Stimulated activated CD8-positive, alpha-beta memory T cell treated with anti-CD3 and anti-CD28 coated beads, Interleukin-7, amount 100 ng/mL, for 4 hours (primary cell): ENCODE measurements around the gene RASA3.

Source experiments
- DNase-seq, 2 donors: peaks; one replicate each; pipeline ENCODE4 v3.0.0-alpha.2; 2020; ENCODE audit warnings: low read depth in 2 of 2

Gene RASA3

DNA sequence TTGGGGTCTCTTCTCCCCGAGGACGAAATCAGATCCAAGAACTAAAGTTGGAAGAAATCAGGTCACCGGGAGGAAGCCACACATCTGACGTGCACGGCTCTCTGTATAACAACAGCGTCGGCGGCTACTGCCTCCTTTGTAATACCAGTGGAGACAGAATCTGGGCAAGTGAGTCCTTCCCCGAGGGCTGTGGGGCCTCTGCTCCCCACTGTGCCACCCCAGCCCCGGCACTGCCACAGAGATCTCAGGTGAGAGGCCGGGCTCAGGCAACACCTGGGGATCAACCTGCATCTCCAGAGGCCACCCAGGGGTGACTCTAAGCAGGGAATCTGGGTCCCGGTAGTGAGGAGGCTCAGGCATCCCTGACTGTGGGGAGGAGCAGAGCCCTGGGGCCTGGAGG is 124.9 kb downstream of the RASA3 start:
- no peak for DNase-seq

DNA sequence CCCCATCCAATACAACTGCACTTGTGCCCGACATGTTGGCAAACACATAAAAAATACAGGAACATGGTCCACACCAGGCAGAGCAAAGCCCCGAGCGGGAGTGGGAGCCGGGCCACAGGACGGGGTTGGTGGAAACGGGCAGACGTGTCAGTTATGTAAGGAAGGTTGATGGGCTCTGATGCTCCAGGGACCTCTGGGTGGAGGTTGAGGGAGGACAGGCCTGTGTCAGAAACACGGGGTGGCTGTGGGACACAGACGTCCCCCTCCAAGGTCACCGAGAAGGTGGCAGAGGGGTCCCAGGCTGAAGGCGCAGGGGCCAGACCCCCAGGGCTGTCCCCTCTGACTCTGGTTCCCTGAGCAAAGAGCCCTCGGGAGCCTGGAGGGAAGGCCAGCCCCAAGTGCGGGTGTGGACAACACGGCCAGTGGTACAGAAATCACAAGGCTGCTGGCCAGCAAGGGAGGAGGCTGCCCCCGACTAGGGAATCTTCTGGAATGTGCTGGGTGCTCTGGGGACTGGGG is 127.2 kb downstream of the RASA3 start:
- DNase-seq, result no peak

DNA sequence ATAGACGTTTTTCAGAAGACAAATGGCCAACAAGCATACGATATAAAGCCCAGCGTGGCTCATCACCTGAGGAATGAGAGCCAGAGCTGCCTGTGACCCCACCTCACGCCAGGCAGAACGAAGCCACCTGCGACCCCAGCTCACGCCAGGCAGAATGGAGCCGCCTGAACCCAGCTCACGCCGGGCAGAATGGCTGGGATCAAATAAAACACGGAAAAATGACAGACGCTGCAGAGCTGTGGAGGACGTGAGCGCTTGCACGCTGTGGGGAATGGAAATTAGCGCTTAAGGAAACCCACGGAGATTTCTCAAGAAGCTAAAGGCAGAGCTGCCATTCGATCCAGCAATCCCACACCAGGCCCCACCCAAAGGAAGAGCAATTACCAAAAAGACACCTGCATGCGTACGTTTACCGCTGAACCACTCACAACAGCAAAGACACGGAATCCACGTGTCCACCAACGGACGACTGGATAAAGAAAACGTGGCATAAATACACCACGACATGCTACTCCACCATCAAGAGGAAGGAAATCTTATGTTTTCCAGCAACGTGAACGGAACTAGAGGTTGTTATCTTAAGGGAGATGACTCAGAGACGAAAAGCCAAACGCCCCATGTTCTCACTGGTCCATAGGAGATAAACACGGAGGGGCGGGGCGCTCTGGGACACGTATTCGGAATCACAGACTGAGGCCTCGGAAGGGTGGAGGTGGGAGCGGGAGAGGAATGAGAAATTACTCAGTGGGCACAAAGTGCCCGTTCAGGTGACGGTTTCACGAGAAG is 127.8 kb downstream of the RASA3 start:
- no peak for DNase-seq

DNA sequence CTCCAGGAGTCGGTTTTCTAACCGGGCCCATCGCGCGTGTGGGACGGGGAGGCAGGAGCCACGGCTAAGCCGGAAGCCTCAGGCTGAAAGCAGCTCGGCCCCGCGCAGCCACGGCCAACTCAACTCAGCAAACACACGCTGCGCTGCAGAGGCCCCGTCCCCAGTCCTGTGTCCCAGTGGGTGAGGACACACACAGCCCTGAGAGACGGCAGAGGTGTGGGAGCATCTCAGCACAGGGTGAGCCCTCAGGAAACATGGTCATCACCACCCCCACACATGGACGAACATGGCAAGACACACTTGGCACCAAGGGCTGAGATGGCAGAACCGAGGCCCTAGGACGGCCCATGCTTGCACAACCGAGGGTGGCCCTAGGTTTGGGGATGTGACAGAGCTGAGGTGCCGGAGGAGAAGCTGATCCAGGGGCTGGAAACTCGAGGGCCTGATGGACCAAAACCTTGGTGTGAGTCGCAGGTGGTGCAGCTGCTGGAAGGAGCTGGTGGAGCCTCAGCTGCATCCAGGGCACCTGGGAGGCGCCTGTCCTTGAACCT is 129.6 kb downstream of the RASA3 start:
- DNase-seq, result no peak

DNA sequence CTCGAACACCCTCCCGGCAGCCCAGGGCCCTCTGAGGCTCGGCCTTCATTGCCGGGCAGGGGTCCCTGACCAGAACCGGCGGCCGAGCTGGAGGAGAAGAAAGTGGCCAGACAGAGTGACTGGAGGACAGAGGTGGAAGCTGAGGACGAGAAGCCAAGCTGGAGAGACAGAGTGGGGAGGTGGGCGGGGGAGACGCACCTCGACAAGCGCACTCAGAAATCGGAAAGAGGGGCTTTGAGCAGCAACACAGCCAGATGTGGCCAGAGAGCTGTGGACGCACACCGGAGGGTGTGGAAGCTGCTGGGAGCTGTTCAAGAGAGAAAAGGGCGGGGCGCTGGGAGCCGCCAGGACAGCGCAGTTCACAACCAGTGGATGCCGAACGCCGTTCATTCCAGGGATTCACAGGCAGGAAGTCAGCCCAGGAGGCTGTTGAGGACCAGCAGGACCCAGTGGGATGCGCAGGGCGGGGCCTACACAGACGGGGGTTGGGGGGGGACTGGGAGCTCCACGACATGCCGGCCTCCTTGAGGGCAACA is 130.3 kb downstream of the RASA3 start:
- no peak for DNase-seq

DNA sequence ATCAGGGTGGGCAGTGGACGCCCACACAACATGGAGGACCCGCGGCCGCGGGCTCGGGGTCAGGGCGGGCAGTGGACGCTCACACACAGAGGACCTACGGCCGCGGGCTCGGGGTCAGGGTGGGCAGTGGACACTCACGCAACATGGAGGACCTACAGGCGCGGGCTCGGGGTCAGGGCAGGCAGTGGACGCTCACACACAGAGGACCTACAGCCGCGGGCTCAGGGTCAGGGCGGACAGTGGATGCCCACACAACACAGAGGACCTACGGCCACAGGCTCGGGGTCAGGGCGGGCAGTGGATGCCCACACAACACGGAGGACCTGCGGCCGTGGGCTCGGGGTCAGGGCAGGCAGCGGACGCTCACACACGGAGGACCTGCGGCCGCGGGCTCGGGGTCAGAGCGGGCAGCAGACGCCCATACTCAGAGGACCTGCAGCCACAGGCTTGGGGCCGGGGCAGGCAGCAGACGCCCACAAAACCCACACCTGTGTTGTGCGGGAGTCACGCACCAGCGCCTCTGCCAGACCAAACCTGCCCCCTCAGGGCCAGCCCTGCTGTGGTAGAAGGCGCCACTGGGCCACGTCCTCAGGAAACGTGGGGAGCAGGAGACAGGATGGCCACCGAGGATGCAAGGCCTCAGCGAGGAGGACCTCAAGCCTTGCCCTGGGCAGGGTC is 131.0 kb downstream of the RASA3 start:
- no peak for DNase-seq

DNA sequence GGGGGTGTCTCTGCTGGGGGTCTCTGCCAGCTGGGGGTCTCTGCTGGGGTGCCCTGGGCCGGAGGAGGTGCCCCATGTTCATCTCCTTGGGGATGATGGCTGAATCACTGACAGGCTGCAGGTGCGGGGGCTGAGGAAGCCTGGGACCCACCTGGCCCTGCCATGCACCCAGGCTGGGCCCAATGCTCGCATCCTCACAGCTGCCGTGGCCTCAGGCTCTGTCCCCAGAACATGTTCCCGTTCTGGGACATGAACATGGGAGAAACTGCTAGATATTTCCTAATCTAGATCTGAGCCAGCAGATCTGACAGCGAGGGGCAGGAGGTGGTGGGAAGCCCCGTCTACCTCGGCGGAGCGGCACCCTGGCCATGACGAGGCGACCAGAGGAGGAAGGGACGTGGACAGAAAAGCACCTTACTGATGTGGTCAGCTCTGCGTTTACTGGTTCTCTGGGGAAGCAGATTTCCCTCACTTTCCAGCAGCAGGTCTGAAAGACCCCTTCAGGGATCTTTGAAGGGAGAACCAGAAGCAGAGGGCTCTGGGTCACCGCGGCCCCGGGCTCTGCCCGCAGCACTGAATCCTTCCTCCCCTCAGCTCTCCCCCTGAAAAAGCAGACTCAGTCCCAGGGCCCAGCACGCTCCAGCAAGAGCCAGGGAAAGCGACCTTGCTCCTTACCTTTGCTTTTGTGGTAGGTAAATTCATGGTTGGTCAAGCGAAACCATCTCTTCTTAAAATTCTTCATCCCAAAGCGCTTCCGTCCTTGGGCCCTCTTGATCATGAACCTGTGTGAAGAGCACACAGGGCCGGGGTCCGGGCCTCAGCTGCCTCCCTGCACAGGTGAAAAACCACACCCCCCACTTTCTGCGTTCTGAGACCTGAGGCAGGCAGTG is 132.0 kb downstream of the RASA3 start:
- no peak for DNase-seq

DNA sequence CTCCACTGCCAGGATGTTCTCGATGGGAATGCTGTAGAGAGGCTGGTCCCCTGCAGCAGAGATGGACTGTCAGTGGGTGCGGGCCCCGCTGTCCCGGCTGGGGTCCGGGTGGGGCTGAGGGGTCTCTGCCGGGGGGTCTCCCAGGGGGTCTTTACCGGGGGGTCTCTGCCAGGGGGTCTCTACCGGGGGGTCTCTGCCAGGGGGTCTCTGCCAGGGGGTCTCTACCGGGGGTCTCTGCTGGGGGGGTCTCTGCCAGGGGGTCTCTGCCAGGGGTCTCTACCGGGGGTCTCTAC is 132.9 kb downstream of the RASA3 start:
- DNase-seq, result no peak

DNA sequence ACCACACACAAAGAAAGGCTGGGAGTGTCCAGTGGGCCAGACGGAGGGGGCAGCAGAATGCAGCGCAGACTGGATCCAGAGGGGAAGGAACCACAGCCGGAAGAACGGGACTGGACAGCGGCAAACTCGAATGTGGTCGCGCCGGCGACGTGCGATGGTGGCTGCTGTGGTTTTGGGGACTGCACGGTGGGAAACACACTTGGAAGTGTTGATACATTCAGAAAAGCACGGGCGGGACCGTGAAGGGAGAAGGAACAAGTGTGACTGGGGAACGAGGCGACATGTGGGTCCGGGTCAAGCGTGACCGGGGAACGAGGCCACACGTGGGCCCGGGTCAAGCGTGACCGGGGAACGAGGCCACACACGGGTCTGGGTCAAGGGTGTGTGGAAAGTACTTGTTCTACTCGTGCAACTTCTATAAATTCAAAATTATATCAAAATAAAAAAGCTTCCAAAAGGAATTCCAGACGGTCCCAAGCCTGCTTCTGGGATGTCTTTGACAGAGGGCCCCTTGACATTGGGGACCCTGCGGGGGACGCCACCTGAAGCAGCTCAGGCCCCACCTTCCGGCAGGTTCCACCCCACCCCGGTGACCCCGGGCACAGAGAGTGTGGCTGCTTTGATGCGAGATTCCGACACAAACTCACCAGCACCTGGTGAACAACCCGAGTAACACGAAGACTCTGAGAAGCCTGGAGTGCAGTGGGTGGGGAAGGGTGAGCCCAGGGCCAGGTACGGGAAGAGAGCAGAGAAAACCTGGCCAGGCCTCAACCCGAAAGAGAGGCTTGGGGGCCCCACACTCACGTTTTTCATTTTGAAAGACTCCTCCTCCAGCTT is 133.4 kb downstream of the RASA3 start:
- DNase-seq, result no peak

DNA sequence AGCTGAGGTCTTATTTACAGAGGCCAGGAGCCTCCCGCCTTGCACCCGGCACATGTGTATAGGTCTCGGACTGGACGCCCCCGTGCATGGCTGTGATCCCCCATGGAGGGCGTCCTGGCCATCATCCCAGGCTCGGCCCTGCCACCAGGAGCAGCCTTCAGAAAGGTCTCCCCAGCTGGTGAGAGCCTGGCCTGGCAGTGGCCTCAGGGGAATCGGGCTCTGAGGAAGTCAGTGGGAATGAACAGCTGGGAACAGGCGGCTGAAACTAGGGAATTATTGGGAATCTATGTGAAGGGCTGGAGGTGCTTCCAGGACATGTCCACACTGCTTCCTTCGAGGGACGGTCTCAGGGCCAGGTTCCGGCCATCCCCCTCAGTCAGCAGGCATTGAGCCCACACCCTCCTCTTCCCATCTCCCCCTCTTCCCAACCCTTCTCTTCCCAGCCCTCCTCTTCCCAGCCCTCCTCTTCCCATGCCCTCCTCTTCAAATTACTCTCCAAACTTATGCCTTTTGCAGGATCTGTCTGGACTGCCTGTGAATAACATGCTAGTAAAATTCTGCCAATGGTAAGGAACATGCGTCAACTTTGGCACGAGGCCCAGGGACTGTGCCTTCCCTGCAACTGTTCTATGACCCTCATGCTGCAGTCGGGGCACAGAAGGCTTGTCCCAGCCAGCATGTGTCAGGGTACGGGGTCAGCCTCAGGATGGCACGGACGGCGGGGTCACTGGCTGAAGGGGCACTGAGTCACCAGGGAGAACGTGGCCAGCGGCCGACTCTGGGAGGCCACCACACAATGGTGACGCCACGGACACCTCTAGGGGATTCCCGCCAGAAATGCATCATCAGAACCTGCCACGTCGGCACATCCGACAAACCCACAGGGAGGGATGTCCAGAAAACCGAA is 134.3 kb downstream of the RASA3 start:
- DNase-seq, result no peak

DNA sequence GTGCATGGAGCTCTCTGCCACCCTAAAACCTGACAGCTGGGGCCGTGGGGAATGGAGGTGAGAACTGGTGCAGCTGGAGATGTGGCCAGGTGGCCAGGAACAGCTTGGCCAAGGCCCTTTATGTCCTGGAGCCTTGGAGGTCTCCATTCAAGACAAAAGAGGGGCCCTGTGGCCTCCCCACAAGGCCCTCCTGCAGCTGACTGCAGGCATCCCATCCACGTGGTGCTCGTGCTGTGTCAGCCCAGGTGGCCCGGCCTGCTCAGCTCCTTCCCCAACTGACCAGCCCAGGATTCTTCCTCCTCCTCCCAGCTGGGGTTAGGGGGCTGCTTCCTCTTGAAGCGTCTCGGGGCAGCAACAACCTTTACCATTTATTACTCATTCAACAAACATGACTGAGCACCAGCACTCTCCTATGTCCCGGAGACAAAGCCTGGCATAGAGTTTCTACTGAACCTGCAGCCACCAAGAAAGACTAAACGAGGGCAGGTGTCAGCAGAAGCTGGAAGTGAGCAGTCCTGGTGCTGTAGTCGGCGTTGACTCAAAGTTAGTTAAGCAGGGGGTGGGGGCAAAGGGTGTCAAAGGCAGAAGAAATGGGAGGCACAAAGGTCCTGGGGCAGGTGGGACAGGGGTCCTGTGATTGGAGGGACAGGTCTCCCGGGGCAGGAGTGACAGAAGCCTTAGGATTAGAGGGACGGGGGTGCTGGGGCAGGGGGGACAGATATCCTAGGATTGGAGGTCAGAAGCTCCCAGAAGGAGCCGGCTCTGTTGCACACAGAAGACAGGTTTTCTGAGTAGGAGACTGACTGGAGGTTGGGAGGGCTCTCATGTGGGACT is 135.3 kb downstream of the RASA3 start:
- no peak for DNase-seq

DNA sequence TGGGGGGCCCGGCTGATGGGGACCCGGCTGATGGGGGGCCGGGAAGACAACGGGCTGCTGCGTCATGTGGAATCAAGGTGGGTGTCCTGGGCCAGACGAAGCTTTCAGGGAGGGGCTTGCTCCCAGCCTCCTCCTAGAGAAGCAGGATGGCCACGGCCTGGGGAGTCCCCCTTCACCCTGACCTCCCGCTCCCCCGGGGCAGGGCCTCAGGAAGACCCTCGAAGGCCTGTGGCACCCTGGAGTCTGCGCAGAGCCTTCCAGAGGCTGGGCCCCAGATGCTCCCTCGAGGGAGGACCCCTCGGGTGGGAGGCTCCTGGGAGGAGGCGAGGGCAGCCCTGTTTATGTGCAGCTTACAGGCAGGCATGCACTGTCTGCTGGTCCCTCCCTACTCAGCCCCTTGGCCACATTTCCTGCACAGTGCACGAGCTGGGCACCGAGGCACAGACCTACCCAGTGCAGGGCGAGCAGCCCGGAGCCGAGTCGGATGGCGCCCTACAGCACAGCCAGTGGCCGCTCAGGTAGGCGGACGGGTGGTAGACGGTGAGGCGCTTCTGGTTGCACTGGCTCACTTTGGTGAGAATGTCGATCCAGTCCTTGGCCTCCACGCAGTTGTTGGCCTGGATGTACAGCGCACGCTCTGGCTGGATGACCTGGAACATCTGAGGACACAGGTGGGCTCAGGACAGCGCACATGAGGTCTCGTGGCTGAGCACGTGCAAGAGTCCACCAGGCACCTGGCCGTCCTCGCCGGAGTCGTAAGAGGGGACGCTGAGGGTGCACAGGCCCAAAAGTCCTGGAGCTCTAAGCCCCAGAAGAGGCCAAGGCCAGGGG is 136.1 kb downstream of the RASA3 start:
- DNase-seq, result no peak

DNA sequence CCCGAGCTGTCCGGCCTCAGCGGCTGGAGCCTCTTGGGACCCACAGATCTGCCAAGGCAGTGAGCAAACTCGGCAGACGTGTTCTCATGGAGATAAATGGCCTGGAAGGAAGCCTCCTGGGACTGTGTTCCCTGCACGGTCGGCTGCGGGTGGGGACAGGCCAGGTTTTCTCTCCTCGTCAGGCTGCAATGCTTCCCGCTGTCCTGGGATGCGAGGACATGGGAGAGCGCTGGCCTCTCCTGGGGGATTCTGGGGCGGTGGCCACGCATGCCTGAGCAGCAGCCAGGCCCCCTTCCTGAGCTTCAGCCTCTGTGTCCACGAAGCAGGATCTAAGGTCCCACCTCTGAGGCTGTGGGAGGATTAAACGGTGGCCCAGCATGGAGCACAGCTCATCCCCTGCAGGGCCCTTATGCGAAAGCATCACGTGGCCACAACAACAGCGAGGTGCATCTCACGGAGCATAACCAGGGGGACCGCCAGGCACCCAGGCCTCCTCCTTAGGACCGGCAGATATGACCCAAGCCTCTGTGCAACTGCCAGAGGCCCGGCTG is 137.3 kb downstream of the RASA3 start:
- no peak for DNase-seq

DNA sequence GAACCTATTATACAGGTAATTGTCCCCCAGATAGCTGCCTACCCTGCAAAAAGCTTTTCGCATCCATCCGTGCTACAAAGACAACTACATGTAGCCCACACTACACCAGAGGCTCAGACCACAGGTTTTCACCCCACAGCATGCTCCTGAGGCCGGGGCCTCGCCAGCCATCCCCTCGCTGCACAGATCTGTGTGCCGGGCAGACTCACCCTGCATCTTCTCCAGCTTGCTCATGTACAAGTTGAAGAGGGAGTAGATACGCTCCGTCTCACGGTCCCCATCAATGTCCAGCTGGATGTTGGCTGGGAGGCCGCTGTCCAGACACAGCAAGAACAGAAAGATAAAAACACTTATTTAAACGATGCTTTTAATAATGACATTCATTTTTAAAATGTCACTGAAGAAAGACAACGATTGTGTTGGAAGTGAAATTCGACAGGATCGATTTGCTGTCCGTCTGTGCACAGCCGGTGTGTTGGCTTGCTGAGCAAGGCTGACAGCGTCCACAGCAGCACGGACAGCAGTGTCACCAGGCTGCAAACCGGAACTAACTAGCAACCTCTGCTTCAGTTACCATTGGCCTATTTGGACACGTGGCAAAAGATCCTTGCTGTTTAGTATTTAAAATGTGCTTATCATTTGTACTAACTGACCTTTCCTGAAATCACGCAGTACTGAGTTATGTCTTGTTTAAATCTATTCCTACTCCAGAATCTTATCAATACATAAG is 140.0 kb downstream of the RASA3 start:
- no peak for DNase-seq

DNA sequence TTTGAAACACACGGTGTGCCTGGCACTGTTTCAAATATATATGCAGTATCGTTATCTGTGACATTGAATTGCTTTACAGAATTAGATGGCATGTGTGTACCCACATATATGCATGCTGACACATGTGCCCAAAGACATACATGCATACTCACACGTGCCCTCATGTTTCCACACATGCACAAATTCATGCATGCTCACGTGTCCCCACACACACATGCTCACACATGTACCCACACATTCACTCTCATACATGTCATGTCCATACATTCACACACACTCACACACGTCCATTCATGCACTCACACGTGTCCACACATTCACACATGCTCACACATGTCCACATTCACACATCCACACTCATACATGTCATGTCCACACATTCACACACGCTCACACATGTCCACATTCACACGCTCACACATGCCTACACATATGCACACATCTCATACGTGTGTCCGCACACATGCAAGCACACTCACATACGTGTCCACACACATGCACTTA is 140.7 kb downstream of the RASA3 start:
- DNase-seq, result no peak

DNA sequence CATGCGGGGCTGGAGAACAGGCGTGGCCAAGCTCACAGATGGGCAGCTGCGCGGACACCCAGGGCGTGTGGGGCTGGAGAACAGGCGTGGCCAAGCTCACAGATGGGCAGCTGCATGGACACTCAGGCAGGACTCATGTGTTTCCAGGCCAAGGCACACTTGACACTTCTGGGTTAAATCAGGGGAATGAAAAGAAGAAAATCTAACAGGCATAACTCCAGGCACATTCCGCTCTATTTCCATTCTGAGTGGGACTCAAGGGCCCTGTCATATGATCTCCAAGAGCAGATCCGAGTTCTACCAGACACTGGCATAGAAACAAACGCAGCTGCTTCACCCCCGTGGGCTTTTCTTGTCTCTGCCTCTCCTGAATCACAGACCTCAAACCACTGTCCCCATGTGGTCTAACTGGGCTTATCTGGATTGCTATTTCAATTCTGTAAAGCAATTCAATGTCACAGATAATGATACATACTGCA is 141.2 kb downstream of the RASA3 start:
- no peak for DNase-seq

DNA sequence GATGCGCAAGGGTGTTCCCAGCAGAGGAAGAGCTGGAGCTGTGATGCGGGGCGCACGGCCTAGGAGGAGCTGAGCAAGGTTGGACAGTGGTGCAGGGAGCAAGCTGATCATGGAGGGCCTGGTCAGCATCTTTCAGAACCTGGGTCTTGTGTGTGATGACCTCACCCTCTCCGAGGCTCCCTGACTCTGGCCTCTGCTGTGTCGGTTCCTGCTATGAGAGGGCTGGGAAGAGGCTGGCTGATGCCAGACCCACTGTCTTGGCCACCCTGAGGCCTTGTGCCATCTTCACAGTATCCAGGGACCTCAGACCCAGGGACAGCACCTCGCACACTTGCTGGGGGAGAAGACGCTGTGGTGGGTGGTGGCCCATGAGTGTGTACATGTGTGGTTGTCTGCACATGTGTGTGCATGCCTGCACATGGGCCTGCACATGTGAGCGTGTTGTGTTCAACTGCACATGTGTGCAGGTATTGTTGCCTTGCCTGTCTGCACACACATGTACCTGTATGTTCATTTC is 142.0 kb downstream of the RASA3 start:
- DNase-seq, result no peak
